HUES6 (cell line): ENCODE measurements around the gene PRRC2A.
"Not testable (repeated sequence)": the region's sequence is repeated elsewhere in the genome, so short reads cannot be mapped to it uniquely, and the experiment has no call there.

Source experiments
- H3K27ac ChIP-seq: 2 replicates; pipeline ENCODE4 v1.7.0; 2013; ENCODE audit warnings: low read depth, mild to moderate bottlenecking, low read length, inconsistent platforms
- H3K27me3 ChIP-seq: 2 replicates; pipeline ENCODE4 v1.6.1; 2013; ENCODE audit warnings: low read length; ENCODE audit not compliant: control insufficient read depth, insufficient read depth
- H3K36me3 ChIP-seq: 2 replicates; pipeline ENCODE4 v1.6.1; 2013; ENCODE audit warnings: low read length; ENCODE audit not compliant: control insufficient read depth, insufficient read depth
- H3K4me1 ChIP-seq: 2 replicates; pipeline ENCODE4 v1.6.1; 2013; ENCODE audit warnings: low read length; ENCODE audit not compliant: control insufficient read depth, insufficient read depth
- H3K4me3 ChIP-seq: 2 replicates; pipeline ENCODE4 v1.5.1; 2013; ENCODE audit warnings: low read depth, low read length
- H3K9ac ChIP-seq: one replicate; pipeline ENCODE4 v1.6.1; 2013; ENCODE audit warnings: mild to moderate bottlenecking, low read length
- H3K9me3 ChIP-seq: 2 replicates; pipeline ENCODE4 v1.6.1; 2013; ENCODE audit warnings: low read depth, low read length; ENCODE audit not compliant: control insufficient read depth, insufficient read depth

The PRRC2A gene

GRCh38 chr6:31586599-31587281 is 33.8 kb upstream of the PRRC2A start:
- H3K4me3 ChIP-seq = no peak overlapping the region

DNA sequence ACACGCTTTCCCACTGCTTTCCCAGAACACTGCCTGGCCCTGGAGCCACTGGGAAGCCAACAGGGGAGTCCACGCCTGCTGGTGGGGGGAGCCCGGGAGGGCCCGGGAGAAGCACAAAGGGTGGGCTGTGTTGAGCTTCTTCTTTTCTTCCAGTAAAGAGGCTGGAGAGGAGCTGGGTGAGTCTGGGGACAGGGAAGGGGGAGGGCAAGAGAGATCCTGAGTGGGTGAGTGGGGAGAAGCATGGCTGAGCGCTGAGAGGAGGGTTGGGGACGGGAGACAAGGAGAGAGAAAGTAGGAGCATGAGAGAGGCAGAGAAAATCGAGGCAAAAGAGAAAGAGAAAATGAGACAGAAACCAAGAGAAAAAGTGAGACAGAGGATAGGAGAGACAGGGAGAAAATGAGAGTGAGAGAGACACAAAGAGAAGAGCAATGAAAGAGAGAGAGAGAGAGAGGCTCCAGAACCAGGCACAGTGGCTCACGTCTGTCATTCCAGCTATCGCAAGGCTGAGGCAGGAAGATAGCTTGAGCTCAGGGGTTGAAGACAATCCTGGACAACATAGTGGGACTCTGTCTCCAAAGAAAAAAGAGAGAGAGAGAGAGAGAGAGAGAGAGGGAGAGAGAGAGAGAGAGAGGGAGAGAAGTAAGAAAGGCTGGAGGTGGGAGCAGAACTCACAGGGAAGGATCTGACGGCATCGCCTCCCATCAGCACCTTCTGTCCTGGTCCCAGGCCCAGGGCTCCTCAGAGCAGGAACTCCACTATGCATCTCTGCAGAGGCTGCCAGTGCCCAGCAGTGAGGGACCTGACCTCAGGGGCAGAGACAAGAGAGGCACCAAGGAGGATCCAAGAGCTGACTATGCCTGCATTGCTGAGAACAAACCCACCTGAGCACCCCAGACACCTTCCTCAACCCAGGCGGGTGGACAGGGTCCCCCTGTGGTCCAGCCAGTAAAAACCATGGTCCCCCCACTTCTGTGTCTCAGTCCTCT is 32.4 kb upstream of the PRRC2A start:
- H3K36me3 ChIP-seq = no peaks in the 10 kb centered on the region
- no peaks in the 10 kb centered on the region for H3K9me3 ChIP-seq
- no peaks in the 10 kb centered on the region for H3K27me3 ChIP-seq
- no peaks in the 10 kb centered on the region; the same call in 1 of the 2 replicates for H3K4me1 ChIP-seq
- no peak overlapping the region for H3K9ac ChIP-seq
- no peak overlapping the region for H3K27ac ChIP-seq
- H3K4me3 ChIP-seq = no peak overlapping the region

More at GRCh38 chr6:31586599-31587281, 33.8 kb upstream of the PRRC2A start:
- Histone ChIP-seq H3K36me3 (no peaks in the 10 kb centered on the region), H3K27me3 (peaks cover 4% of the 10 kb centered on the region), H3K9me3 (no peaks in the 10 kb centered on the region), H3K27ac (no peak overlapping the region), H3K9ac (no peak overlapping the region), H3K4me1 (peaks cover 4% of the 10 kb centered on the region)

DNA sequence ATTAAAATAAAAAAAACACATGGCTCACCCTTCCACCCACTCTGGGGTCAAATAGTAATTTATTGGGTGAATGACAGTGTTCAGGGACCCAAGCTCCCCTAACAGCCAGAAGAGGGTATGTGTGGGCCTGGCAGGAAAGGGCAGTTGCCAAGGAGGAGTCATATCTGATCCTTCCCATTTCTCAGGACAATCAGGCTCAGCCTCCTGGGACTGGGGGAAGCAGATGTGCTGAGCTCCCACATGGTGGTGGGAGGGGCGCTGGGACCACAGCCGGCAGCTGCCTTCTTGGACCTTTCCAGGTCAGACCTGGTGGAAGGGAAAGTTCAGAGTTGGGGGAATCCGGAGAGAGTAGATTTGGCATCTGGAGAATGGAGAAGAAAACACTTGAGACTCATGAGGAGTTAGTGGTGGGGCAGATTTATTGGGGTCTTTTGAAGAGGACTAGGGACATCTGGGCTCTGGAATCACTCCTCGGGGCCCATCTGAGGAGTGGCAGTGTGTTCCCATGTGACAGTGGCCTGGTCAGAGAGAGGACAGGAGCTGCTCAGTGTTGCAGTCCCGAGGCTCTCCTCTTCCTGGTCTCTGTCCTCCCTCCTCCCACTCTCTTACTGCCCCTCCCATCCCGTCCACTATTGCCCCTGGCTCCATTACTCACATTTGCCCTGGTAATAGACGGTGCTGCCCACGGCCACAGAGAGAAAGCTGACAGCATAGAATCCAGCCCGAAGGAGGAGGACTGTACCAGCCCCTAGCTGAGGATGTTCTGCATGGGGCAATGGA is 31.5 kb upstream of the PRRC2A start:
- Histone ChIP-seq H3K9me3 (no peaks in the 10 kb centered on the region), H3K4me1 (no peaks in the 10 kb centered on the region; the same call in 1 of the 2 replicates), H3K9ac (no peak overlapping the region), H3K4me3 (no peak overlapping the region), H3K36me3 (no peaks in the 10 kb centered on the region), H3K27ac (no peak overlapping the region), H3K27me3 (no peaks in the 10 kb centered on the region)

- not testable (repeated sequence) for H3K27ac ChIP-seq, H3K36me3 ChIP-seq, H3K9me3 ChIP-seq, H3K4me1 ChIP-seq, H3K9ac ChIP-seq, H3K27me3 ChIP-seq, H3K4me3 ChIP-seq
Measured at GRCh38 chr6:31590691-31591090, 29.8 kb upstream of the PRRC2A start.

DNA sequence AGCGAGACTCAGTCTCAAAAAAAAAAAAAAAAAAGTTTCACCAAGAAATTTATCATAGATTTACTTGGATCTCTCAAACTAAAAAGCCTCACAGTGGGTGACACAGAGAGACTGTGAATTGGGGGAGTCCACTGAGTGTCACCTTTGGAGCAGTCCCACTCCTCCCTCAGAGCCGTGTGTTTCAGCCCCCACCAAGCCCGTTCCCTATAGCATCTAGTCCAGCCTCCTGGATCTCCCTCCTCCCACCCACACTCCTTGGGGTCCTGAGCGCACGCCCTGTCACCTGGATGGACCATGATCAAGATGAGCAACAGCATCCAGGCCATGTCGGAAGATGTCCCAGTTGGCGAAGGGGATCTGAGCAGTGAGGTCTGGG is 28.1 kb upstream of the PRRC2A start:
- Histone ChIP-seq H3K27me3 (no peaks in the 10 kb centered on the region), H3K4me1 (no peaks in the 10 kb centered on the region; the same call in 1 of the 2 replicates), H3K27ac (no peak overlapping the region), H3K4me3 (no peak overlapping the region), H3K9me3 (no peaks in the 10 kb centered on the region), H3K9ac (no peak overlapping the region), H3K36me3 (no peaks in the 10 kb centered on the region)

DNA sequence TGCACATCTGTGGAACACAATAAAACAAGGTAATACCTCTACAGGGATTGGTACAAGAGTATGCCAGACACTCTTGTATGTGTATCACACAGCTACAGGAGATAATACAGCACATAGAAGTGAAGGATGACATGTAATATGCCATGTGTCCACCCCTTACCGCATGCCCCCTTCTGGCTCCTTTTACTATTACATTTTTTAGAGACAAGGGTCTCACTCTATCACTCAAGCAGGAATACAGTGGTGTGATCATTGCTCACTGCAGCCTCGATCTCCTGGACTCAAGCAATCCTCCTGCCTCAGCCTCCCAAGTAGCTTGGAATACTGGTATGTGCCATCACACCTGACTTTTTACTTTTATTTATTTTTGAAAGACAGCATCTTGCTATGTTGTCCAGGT is 23.5 kb upstream of the PRRC2A start:
- H3K4me1 ChIP-seq = peaks cover 5% of the 10 kb centered on the region; the same call in 1 of the 2 replicates

DNA sequence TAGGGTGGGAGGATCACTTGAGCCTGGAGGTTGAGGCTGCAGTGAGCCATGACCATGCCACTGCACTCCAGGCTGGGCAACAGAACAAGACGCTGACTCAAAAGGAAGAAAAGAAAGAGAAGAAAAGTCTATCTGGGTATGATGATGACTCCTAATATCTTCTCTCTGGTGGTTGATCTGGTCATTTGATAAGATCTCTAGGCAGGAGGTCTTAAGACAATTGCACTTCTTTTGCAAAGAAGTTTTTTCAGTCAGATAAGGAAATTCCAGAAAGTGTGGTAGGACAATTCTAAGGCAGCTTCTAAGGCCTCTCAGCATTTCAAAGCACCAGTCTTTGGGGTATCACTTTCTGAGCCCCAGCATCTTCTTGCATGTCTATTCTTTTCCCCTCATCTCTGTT is 13.2 kb upstream of the PRRC2A start:
- H3K27ac ChIP-seq = no peak overlapping the region
- no peak overlapping the region for H3K9ac ChIP-seq
- H3K36me3 ChIP-seq = no peaks in the 10 kb centered on the region
- no peaks in the 10 kb centered on the region for H3K27me3 ChIP-seq
- no peaks in the 10 kb centered on the region; the same call in 1 of the 2 replicates for H3K4me1 ChIP-seq
- no peaks in the 10 kb centered on the region for H3K9me3 ChIP-seq
- no peak overlapping the region for H3K4me3 ChIP-seq

More for the DNA sequence above, 23.5 kb upstream of the PRRC2A start:
- Histone ChIP-seq H3K9ac (no peak overlapping the region), H3K27me3 (no peaks in the 10 kb centered on the region), H3K36me3 (no peaks in the 10 kb centered on the region), H3K27ac (no peak overlapping the region), H3K9me3 (no peaks in the 10 kb centered on the region), H3K4me3 (no peak overlapping the region)

GRCh38 chr6:31609519-31610406 is 10.8 kb upstream of the PRRC2A start:
- H3K4me1 ChIP-seq = peaks cover 1% of the 10 kb centered on the region; the same call in 1 of the 2 replicates
- H3K36me3 ChIP-seq = no peaks in the 10 kb centered on the region
- no peak overlapping the region for H3K27ac ChIP-seq
- H3K9me3 ChIP-seq = no peaks in the 10 kb centered on the region
- no peaks in the 10 kb centered on the region for H3K27me3 ChIP-seq
- no peak overlapping the region for H3K9ac ChIP-seq
- no peak overlapping the region for H3K4me3 ChIP-seq

DNA sequence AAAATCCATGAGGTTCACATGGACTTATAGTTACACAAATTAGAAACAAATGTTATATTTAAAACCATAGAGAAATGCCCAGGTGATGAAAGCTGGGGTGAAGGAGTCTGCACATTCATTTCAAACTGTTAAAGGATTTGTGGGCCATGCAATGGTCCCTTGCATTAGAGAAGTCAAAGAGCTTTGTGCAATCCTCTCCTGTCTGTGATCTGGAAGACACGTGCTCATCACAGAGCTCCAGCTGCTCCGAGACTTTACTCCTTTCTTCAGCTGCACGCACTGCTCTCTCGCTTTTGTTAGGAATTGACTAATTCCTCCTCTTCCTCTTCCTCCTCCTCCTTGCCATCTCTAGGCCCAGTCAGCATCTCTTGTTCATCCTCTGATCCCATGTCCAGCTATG is 9.5 kb upstream of the PRRC2A start:
- Histone ChIP-seq H3K27ac (no peak overlapping the region), H3K4me1 (peaks cover 13% of the 10 kb centered on the region), H3K4me3 (no peak overlapping the region), H3K9me3 (no peaks in the 10 kb centered on the region), H3K9ac (no peak overlapping the region), H3K27me3 (no peaks in the 10 kb centered on the region), H3K36me3 (no peaks in the 10 kb centered on the region)

DNA sequence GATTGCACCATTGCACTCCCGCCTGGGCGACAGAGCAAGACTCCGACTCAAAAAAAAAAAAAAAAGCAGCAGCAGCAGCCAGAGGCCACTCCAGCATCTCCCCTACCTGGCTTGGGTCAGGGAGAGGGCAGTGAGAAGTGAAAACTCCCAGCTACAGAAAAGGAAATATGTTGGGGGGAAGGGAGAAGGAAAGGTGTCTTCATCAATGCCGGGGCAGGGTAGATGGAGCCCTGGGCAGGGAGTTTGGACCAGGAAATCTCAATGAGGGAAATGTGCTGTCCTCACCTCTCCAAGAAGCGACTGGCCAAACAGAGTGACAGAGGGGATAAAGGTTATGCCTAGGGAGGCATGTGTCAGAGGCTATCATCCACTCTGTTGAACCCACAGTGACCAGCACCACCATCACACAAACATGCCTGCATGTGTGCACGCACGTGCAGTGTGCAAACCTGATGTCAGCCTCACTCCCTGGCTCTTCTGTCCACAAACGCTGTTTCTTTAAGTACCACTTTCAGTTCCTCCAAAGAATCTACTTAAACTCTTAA is 6.4 kb upstream of the PRRC2A start:
- no peaks in the 10 kb centered on the region for H3K27me3 ChIP-seq
- no peaks in the 10 kb centered on the region for H3K36me3 ChIP-seq
- H3K4me1 ChIP-seq = peaks cover 15% of the 10 kb centered on the region
- H3K27ac ChIP-seq = no peak overlapping the region
- no peaks in the 10 kb centered on the region for H3K9me3 ChIP-seq
- no peak overlapping the region for H3K9ac ChIP-seq
- no peak overlapping the region for H3K4me3 ChIP-seq
